GM18951 (cell line): ENCODE measurements around the gene ACSF2.

Experiments
- POLR2A ChIP-seq: IDR thresholded peaks from 4 replicates; pipeline ENCODE4 v1.6.1; 2011; ENCODE audit warnings: mild to moderate bottlenecking; ENCODE audit not compliant: insufficient read length, insufficient read depth; ENCODE audit errors: extremely low read depth
- in situ Hi-C: fragments of 300-500 bp; cut with MboI; formaldehyde crosslinking; loops from one replicate; pipeline ENCODE4 v1.12.0; 2022; ENCODE audit warnings: low sequenced_read_pairs, mixed read lengths, inconsistent platforms; ENCODE audit not compliant: unreplicated experiment

Gene ACSF2

DNA sequence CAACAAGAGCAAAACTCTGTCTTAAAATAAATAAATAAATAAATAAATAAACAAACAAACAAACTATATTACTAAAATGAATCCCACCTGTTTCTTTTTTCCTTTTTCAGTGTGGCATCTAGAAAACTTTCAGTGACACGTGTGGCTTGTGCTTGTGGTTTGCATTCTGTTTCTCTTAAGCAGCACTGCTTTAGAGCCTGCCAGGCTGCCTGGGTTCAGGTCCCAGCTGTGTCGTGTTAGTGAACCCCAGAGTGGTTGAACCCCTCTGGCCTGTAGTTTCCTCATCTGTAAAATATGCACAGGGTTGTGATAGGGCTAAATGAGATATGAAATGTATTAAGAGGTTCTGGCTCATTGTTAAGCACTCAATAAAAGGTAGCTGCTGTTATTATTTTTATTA, 94.5 kb downstream of the ACSF2 start:
- TF ChIP-seq POLR2A: no peak
- in situ Hi-C loops: no loop called here

DNA sequence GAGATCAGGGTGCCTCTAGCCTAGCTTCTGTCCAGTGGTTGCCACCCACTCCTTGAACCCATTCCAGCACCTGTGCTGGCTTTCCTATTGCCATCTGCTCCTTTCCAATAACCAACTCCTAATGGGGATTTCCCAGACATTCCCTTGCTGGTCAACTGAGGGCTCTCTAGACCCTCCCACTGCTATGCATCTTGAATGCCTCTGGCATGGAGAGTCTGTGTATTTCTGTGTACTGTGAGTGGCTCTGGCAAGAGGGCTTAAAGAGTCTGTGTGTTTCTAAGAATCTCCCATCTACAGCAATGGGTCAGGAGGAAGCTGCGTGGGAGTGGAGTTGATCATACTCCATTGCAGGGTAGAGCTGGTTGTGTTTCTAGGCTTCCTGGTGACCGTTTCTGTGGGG, 95.5 kb downstream of the ACSF2 start:
- in situ Hi-C loops: no loop called here
- no peak for TF ChIP-seq POLR2A

DNA sequence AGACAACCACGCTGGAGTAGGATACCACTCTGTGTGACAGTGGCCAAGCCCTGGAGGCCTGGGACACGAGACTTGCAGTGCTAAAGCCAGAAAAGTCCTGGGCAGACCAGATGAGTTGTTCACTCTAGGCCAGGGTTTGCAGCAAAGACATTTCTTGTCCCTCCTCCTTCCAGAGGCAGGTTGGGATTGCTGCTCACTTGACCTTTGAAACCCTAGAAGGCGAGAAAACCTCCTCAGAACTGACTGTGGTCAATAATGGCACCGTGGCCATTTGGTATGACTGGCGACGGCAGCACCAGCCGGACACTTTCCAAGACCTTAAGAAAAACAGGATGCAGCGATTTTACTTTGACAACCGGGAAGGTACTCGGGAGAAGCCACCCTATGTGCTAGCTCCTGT, 96.7 kb downstream of the ACSF2 start:
- in situ Hi-C loops: no loop called here
- no peak for TF ChIP-seq POLR2A

DNA sequence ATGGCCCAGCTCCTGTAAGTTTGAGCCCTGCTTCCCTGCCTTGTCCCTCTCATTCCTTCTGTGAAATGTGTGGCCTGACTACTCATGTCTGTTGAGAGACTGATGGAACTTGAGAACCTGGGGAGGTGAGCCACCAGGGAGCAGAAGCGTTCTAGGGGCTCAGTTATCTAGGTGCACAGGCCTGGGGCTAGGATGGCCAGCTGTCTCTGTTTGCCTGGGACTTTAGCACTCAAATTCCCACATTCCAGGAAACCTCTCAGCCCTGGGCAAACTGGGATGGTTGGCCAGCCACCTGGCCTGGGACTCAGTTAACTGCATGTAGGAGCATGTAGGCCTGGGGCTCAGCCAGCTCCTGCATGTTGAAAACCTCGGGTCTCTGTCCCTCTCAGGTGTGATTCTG, 97.2 kb downstream of the ACSF2 start:
- no peak for TF ChIP-seq POLR2A
- in situ Hi-C loops: no loop called here
